WERI-Rb-1 (cell line): ENCODE measurements around the gene LPAR5.

Experiments
- DNase-seq: peaks from one replicate; pipeline ENCODE4 v3.0.0-alpha.2; 2020
- H3K27ac ChIP-seq: fragments of 250-450 bp; sonication (Bioruptor Pico); 2 replicates; pipeline ENCODE4 v1.5.1; 2020; ENCODE audit warnings: mild to moderate bottlenecking, moderate library complexity
- H3K27me3 ChIP-seq: fragments of 250-450 bp; sonication (Bioruptor Pico); 2 replicates; pipeline ENCODE4 v1.5.1; 2021; ENCODE audit warnings: mild to moderate bottlenecking, low read depth, moderate library complexity; ENCODE audit not compliant: insufficient read depth, severe bottlenecking
- H3K36me3 ChIP-seq: fragments of 250-450 bp; sonication (Bioruptor Pico); 2 replicates; pipeline ENCODE4 v1.5.1; 2020; ENCODE audit warnings: mild to moderate bottlenecking, moderate library complexity
- H3K4me3 ChIP-seq: 2 replicates; pipeline ENCODE4 v1.5.1; 2011; ENCODE audit warnings: low read depth, mild to moderate bottlenecking, control low read depth, low read length
- H3K9me3 ChIP-seq: fragments of 250-450 bp; sonication (Bioruptor Pico); 2 replicates; pipeline ENCODE4 v1.5.1; 2021; ENCODE audit warnings: mild to moderate bottlenecking, moderate library complexity; ENCODE audit not compliant: severe bottlenecking
- CTCF ChIP-seq: IDR thresholded peaks from 2 replicates; pipeline ENCODE4 v1.5.1; 2011; ENCODE audit warnings: low read depth, mild to moderate bottlenecking, control low read depth, inconsistent platforms, low read length

LPAR5 gene

DNA sequence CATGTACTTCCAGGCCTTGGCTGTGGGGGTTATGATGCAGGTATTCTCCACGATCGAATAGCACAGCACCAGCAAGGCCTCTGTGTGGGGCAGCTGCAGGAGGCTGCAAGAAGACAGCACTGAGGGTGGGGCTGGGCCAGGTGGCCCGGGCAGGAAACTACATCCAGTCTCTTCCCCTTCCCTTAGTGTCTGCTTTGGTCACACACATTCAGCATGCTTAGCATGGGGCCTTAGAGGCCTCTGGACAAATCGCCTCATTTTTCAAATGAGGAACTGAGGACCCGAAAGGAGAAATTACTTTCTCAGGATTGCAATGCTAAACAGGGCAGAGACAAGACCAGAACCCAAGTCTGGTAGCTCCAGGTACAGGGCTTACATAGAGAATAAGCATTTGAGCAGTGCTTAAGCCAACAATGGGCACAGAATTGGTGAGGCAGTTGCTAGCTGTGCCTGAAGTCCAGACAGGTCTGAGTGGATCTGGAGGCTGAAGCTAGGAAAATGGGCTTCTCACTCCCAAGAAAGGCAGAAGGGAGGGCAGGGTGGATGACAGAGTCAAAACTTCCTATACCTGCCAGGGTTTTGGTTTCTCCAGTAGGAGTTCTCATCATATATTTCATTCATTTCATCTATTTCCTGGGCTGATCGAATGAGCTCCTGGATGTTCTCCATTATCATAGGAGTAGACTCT is 8.0 kb upstream of the LPAR5 start:
- H3K27ac ChIP-seq = no peak overlapping the region
- H3K4me3 ChIP-seq = no peak overlapping the region
- no peaks in the 10 kb centered on the region for H3K27me3 ChIP-seq
- TF ChIP-seq CTCF = no peak
- H3K36me3 ChIP-seq = peaks cover 12% of the 10 kb centered on the region
- H3K9me3 ChIP-seq = no peaks in the 10 kb centered on the region
- DNase-seq = no peak

GRCh38 chr12:6641131-6641530 is 5.4 kb upstream of the LPAR5 start:
- no peak overlapping the region for H3K4me3 ChIP-seq
- H3K27me3 ChIP-seq = no peaks in the 10 kb centered on the region
- H3K27ac ChIP-seq = no peak overlapping the region
- no peak for TF ChIP-seq CTCF
- no peaks in the 10 kb centered on the region for H3K36me3 ChIP-seq
- H3K9me3 ChIP-seq = no peaks in the 10 kb centered on the region
- DNase-seq = no peak

DNA sequence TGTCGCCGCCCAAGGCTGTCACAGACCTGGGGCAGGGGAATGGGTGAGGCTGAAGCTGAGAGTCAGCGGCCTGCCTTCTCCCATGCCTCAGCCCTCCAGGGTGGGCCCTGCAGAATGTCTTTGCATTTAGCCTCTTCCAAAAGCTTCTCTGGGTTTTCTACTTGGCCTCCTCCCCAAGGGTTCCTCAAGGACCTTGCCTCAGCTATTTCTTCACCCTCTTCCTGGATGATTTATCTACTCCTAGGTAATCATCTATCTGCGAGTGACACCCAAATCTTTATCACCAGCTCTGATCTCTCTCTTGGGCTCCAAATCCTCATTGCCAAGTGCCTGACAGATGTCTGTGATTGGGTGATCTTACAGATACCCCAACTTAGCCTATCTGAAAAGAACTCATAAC is 4.7 kb upstream of the LPAR5 start:
- Histone ChIP-seq H3K27me3 (no peaks in the 10 kb centered on the region), H3K9me3 (no peaks in the 10 kb centered on the region), H3K36me3 (no peaks in the 10 kb centered on the region), H3K4me3 (no peak overlapping the region), H3K27ac (no peak overlapping the region)
- DNase-seq = no peak
- no peak for TF ChIP-seq CTCF

GRCh38 chr12:6639151-6639801 is 3.5 kb upstream of the LPAR5 start:
- TF ChIP-seq CTCF = no peak
- H3K27me3 ChIP-seq = no peaks in the 10 kb centered on the region
- no peak overlapping the region for H3K4me3 ChIP-seq
- no peak overlapping the region for H3K27ac ChIP-seq
- no peaks in the 10 kb centered on the region for H3K36me3 ChIP-seq
- no peaks in the 10 kb centered on the region for H3K9me3 ChIP-seq
- DNase-seq = no peak

GRCh38 chr12:6638305-6638704 is 2.5 kb upstream of the LPAR5 start:
- Histone ChIP-seq H3K9me3 (no peaks in the 10 kb centered on the region), H3K4me3 (no peak overlapping the region), H3K27ac (no peak overlapping the region), H3K36me3 (no peaks in the 10 kb centered on the region), H3K27me3 (no peaks in the 10 kb centered on the region)
- DNase-seq = no peak
- TF ChIP-seq CTCF = no peak
